ENCODE results near the gene PLCB4. TPM values are rescaled to one million over a fixed set of nuclear protein-coding genes. Genes with fewer than 3 reads are reported as not detected.
A peak's percentile ranks its signal among the peaks of the same experiment; 100 is the strongest.

The PLCB4 gene
- total and polyA plus RNA-seq, 8 donors = 0.56 to 9.3 (median 2.3) TPM

DNA sequence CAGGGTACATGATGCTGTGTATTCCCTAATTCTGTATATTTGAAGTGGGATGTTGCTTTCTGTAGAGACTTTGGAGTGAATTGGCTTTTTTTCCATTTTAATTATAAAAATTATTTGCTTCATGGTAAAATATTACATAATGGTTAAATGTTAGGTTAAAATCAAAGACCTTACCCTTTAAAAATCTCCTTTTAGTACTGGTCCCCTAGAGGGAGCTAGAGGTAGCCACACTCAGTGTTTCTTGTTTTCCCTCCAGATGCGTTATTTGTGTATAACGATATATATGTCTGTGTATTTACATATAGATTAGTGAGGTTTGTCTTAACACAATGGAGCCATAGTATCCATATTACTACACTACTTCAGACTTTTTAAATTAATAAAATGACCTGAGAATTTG lies 146.7 kb downstream of the PLCB4 start:
- FAIRE-seq (no peak), ATAC-seq (no peak), DNase-seq (no peak)
- TF ChIP-seq, protein P1, sequence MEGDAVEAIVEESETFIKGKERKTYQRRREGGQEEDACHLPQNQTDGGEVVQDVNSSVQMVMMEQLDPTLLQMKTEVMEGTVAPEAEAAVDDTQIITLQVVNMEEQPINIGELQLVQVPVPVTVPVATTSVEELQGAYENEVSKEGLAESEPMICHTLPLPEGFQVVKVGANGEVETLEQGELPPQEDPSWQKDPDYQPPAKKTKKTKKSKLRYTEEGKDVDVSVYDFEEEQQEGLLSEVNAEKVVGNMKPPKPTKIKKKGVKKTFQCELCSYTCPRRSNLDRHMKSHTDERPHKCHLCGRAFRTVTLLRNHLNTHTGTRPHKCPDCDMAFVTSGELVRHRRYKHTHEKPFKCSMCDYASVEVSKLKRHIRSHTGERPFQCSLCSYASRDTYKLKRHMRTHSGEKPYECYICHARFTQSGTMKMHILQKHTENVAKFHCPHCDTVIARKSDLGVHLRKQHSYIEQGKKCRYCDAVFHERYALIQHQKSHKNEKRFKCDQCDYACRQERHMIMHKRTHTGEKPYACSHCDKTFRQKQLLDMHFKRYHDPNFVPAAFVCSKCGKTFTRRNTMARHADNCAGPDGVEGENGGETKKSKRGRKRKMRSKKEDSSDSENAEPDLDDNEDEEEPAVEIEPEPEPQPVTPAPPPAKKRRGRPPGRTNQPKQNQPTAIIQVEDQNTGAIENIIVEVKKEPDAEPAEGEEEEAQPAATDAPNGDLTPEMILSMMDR (IDR thresholded peaks at IDR 0.05) = no peak
- Histone ChIP-seq H3K27me3 (no peaks in the 10 kb centered on the region), H3K4me3 (no peak overlapping the region), H3K27ac (no peak overlapping the region), H3K4me1 (no peaks in the 10 kb centered on the region), H3K9me3 (no peaks in the 10 kb centered on the region), H3K36me3 (no peaks in the 10 kb centered on the region)
- intact Hi-C loops (cut with DNase I) = no loop called here
- 80 to 92% methylated on average over 2 of the region's 2 CpGs for WGBS, 2 donors

- DNase-seq (no peak), ATAC-seq (peak in 2 of 4 donors; percentile 45 to 46), FAIRE-seq (no peak)
- Histone ChIP-seq H3K9me3 (no peaks in the 10 kb centered on the region), H3K36me3 (no peaks in the 10 kb centered on the region), H3K27me3 (no peaks in the 10 kb centered on the region), H3K4me3 (no peak overlapping the region), H3K4me1 (no peaks in the 10 kb centered on the region), H3K27ac (no peak overlapping the region)
- intact Hi-C loops (cut with DNase I) = no loop called here
- 74 to 75% methylated on average over 6 of the region's 6 CpGs for WGBS, 2 donors
- TF ChIP-seq, protein P1 (IDR thresholded peaks at IDR 0.05) = no peak
These were observed 149.7 kb downstream of the PLCB4 start for GRCh38 chr20:9218531-9218961.

DNA sequence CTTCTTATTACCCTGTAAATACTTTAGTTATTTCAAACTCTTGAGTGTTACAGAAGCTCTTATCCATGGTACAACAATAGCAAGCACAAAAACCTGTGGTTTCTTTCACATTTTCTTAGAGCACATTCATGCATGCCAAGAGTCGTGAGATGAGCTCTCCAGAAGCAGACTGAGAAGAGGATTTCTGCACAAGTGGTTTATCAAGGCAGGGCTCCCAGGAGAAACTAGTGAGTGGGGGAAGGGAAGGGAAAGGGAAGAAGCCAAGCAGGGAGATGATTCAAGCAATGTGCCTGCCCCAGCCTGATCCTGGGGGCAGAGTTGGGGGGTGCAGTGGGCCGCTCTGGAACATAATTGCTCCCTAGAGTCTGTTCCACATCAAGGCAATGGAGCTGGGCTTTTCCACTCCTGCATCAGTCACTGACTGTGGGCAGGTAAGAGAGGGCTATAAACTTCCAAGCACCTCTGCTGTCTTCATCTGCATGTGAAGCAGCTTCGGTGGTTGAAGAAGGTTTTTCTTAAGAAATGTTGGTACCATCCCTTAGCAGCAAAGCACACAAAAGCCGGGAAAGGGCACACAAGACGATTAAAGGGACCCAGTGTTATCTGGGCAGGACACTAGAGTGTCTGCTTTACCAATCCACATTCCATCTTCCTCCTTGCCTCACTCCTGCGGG lies 152.1 kb downstream of the PLCB4 start:
- no peak for DNase-seq
- TF ChIP-seq, protein P1 (IDR thresholded peaks at IDR 0.05) = no peak
- intact Hi-C loops (cut with DNase I) = no loop called here
- Histone ChIP-seq H3K9me3 (no peaks in the 10 kb centered on the region), H3K27ac (no peak overlapping the region), H3K27me3 (no peaks in the 10 kb centered on the region), H3K36me3 (no peaks in the 10 kb centered on the region), H3K4me1 (no peaks in the 10 kb centered on the region), H3K4me3 (no peak overlapping the region)
- ATAC-seq = no peak
- FAIRE-seq = no peak
- WGBS, 2 donors = 74 to 78% methylated on average over 6 of the region's 6 CpGs

- 90% methylated on average over 4 of the region's 4 CpGs for WGBS, 2 donors
- H3K27me3 ChIP-seq = no peaks in the 10 kb centered on the region
- no peak overlapping the region for H3K4me3 ChIP-seq
- DNase-seq (no peak), FAIRE-seq (no peak), ATAC-seq (no peak)
- no peak overlapping the region for H3K27ac ChIP-seq
- intact Hi-C loops (cut with DNase I) = no loop called here
- no peaks in the 10 kb centered on the region for H3K9me3 ChIP-seq
- no peaks in the 10 kb centered on the region for H3K36me3 ChIP-seq
- TF ChIP-seq, protein P1 (IDR thresholded peaks at IDR 0.05) = no peak
- H3K4me1 ChIP-seq = no peaks in the 10 kb centered on the region
These were observed 154.4 kb downstream of the PLCB4 start for GRCh38 chr20:9223296-9223695.

DNA sequence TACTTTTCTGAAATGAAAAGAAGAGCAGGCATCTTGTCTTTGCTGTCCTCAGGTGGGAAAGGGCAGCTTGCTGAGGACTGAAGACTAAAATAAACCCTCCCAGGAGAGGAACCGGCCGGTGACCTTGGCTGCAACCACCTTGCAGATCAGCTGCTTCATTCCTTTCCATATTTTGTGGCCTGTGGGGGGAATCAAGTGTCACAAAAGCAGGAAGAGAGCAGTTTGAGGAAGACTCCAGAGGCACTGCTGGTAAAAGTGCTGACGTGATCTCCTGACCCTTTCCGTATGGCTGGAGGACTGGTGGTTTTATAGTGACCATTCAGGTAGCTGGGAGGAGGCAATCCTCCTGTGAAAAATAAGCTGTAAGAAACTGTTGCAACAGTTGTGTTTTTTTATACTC lies 157.0 kb downstream of the PLCB4 start:
- ATAC-seq (peak in 1 of 4 donors; percentile 27), FAIRE-seq (no peak), DNase-seq (no peak)
- H3K9me3 ChIP-seq = no peaks in the 10 kb centered on the region
- H3K27me3 ChIP-seq = no peaks in the 10 kb centered on the region
- WGBS, 2 donors = 53 to 64% methylated on average over 4 of the region's 4 CpGs
- no peak overlapping the region for H3K27ac ChIP-seq
- H3K4me3 ChIP-seq = no peak overlapping the region
- H3K36me3 ChIP-seq = no peaks in the 10 kb centered on the region
- no peaks in the 10 kb centered on the region for H3K4me1 ChIP-seq
- intact Hi-C loops (cut with DNase I) = no loop called here
- TF ChIP-seq, protein P1 (IDR thresholded peaks at IDR 0.05) = no peak

Measured in pancreas (tissue), 10 donors.